ENCODE measurements around the gene BPI.
"Not testable (repeated sequence)": the region's sequence is repeated elsewhere in the genome, so short reads cannot be mapped to it uniquely, and the experiment has no call there.

BPI gene

DNA sequence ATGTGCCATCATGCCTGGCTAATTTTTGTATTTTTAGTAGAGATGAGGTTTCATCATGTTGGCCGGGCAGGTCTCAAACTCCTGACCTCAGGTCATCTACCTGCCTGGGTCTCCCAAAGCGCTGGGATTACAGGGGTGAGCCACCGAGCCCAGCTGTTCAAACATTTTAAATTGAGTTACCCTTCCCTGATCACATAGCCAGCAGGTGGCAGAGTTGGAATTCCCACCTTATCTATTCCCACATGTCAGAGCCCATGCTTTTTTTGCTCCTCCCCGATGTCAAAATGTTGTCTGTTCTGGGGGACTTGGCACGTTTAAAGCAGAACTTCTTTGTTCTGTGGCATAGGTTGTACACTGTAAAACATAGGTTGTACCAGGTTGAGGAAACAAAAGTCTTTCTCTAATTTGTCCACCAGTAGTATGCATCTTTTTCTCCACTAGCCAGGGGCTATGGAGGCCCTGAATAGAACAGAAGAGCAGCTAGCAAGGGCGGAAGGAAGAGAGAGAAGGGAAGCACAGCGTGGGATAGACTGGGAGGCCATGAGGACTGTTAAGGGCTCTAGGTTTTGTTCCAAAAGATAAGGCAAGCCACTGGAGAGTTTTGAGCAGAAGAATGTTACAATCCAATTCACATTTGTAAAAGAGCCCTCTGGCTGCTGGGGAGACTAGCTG, 35.0 kb downstream of the BPI start:
- no peak overlapping the region for H3K4me3 ChIP-seq (ENCODE audit: low read depth, low read length)
- no peak for DNase-seq (ENCODE audit: low read depth)
- TF ChIP-seq, protein P1, sequence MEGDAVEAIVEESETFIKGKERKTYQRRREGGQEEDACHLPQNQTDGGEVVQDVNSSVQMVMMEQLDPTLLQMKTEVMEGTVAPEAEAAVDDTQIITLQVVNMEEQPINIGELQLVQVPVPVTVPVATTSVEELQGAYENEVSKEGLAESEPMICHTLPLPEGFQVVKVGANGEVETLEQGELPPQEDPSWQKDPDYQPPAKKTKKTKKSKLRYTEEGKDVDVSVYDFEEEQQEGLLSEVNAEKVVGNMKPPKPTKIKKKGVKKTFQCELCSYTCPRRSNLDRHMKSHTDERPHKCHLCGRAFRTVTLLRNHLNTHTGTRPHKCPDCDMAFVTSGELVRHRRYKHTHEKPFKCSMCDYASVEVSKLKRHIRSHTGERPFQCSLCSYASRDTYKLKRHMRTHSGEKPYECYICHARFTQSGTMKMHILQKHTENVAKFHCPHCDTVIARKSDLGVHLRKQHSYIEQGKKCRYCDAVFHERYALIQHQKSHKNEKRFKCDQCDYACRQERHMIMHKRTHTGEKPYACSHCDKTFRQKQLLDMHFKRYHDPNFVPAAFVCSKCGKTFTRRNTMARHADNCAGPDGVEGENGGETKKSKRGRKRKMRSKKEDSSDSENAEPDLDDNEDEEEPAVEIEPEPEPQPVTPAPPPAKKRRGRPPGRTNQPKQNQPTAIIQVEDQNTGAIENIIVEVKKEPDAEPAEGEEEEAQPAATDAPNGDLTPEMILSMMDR (IDR thresholded peaks at IDR 0.05; ENCODE audit: low read depth, low read length) = no peak
- TF ChIP-seq POLR2A (IDR thresholded peaks at IDR 0.05; ENCODE audit: extremely low read depth, insufficient read length) = no peak
- no peak for TF ChIP-seq MYC (IDR thresholded peaks at IDR 0.05; ENCODE audit: low read depth, low read length)
- TF ChIP-seq, protein P2, sequence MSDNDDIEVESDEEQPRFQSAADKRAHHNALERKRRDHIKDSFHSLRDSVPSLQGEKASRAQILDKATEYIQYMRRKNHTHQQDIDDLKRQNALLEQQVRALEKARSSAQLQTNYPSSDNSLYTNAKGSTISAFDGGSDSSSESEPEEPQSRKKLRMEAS (IDR thresholded peaks at IDR 0.05; ENCODE audit: low read depth, low read length) = no peak

DNA sequence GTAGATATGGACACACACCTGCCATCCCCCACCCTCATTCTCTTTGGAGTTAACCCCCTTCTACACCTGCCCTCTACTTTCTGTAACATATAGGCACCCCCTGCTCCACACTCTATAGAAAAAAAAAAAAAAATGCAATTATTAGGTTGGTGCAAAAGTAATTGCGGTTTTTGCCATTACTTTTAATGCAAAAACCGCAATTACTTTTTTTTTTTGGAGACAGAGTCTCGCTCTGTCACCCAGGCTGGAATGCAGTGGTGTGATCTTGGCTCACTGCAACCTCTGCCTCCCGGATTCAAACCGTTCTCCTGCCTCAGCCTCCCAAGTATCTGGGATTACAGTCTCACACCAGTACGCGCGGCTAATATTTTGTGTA, 35.6 kb downstream of the BPI start:
- DNase-seq (ENCODE audit: low read depth) = not testable (repeated sequence)

DNA sequence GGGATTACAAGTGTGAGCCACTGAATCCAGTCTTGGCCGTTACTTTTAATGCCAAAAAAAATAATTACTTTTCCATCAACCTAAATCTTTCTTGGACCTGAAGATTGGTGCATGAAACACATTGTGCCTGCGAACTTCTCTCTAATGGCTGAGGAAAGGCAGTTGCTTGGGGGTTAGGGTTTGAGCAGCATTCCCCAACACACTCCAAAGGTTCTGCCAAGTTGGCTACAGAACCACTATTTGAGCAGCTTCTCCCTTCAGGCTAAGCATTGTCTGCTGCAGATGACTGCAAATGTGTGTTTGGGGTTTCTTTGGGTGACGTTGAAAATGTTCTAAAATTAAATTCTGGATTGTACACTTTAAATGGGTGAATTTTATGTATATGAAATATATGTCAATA, 36.0 kb downstream of the BPI start:
- TF ChIP-seq, protein P1 (IDR thresholded peaks at IDR 0.05; ENCODE audit: low read depth, low read length) = no peak
- TF ChIP-seq MYC (IDR thresholded peaks at IDR 0.05; ENCODE audit: low read depth, low read length) (no peak), POLR2A (IDR thresholded peaks at IDR 0.05; ENCODE audit: extremely low read depth, insufficient read length) (no peak)
- TF ChIP-seq, protein P2 (IDR thresholded peaks at IDR 0.05; ENCODE audit: low read depth, low read length) = no peak
- no peak for DNase-seq (ENCODE audit: low read depth)
- no peak overlapping the region for H3K4me3 ChIP-seq (ENCODE audit: low read depth, low read length)

More for the DNA sequence above, 35.6 kb downstream of the BPI start:
- not testable (repeated sequence) for H3K4me3 ChIP-seq (ENCODE audit: low read depth, low read length)

DNA sequence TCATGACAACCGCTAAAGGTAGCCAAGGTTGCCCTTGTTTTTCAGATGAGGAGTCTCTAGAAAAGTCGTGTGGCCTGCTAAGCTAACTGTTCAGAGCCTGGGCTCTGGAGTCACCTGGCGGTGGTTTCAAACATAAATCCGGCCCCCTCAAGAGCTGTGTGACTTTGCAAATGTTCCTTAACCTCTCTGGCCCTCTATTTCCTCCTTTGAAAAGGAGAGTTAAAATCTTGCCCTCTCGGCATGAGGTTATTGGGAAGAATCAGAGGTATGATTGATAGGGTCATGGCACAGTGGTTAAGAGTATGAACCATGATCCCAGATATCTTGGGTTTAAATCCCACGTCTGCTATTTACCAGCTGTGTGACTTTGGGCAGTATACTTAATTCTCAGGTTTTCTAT, 36.7 kb downstream of the BPI start:
- H3K4me3 ChIP-seq (ENCODE audit: low read depth, low read length) = no peak overlapping the region
- DNase-seq (ENCODE audit: low read depth) = no peak
- TF ChIP-seq, protein P2 (IDR thresholded peaks at IDR 0.05; ENCODE audit: low read depth, low read length) = no peak
- no peak for TF ChIP-seq POLR2A (IDR thresholded peaks at IDR 0.05; ENCODE audit: extremely low read depth, insufficient read length)
- TF ChIP-seq MYC (IDR thresholded peaks at IDR 0.05; ENCODE audit: low read depth, low read length) = no peak
- TF ChIP-seq, protein P1 (IDR thresholded peaks at IDR 0.05; ENCODE audit: low read depth, low read length) = no peak

DNA sequence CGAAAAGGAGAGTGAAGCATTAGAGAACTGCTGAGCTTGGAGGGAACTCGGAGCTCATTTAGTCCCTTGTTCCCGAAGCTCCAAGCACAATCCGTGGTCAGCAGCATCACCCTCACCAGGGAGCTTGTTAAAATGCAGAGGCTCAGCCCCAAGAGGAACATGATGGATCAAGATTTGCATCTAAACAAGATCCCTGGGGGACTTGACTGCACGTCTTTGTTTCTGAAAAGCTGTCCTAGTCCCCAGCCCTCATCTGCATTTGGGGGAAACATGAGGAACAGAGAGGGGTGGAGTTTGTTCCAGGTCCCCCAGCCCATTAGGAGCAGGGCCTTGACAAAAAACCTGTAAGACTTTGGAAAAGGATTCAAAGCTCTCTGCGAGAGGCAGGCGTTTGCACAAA, 38.3 kb downstream of the BPI start:
- no peak overlapping the region for H3K4me3 ChIP-seq (ENCODE audit: low read depth, low read length)
- no peak for TF ChIP-seq MYC (IDR thresholded peaks at IDR 0.05; ENCODE audit: low read depth, low read length)
- TF ChIP-seq, protein P2 (IDR thresholded peaks at IDR 0.05; ENCODE audit: low read depth, low read length) = no peak
- TF ChIP-seq, protein P1 (IDR thresholded peaks at IDR 0.05; ENCODE audit: low read depth, low read length) = no peak
- no peak for DNase-seq (ENCODE audit: low read depth)

DNA sequence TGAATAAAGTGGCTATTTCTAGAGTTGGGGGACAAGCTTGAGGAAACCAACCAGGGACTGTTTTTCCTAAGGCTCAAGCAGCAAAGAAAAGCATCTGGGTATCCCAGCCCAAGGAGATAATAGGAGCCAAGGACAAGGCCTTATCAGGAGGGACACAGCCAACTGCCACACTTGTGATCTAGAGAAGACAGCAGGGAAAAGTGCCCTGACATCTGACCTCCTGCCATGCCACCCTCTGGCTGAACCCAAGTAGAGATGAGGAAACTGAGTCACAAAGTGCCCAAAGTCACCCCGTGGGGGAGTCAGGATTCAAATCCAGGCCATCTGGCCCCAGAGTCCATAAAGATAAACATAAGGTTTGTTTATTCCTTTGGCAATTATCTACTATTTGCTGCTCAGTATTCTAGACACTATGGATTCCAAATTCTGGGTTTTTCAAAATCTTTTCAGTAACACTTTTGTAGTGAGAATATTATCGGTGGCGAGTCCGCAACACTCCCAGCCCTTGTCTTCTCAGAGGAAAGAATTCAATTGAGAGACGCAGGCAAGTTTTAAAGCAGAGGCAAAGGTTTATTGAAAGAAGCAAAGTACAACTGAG, 38.9 kb downstream of the BPI start:
- H3K4me3 ChIP-seq (ENCODE audit: low read depth, low read length) = no peak overlapping the region
- TF ChIP-seq, protein P2 (IDR thresholded peaks at IDR 0.05; ENCODE audit: low read depth, low read length) = no peak
- TF ChIP-seq, protein P1 (IDR thresholded peaks at IDR 0.05; ENCODE audit: low read depth, low read length) = no peak
- TF ChIP-seq MYC (IDR thresholded peaks at IDR 0.05; ENCODE audit: low read depth, low read length) = no peak
- TF ChIP-seq POLR2A (IDR thresholded peaks at IDR 0.05; ENCODE audit: extremely low read depth, insufficient read length) = no peak
- no peak for DNase-seq (ENCODE audit: low read depth)
